CD4-positive, alpha-beta T cell treated with Interleukin-15 for 4 hours (primary cell): ENCODE data around the gene MDH1B.
A peak's percentile ranks its signal among the peaks of the same experiment; 100 is the strongest.
"Not testable (repeated sequence)": the region's sequence is repeated elsewhere in the genome, so short reads cannot be mapped to it uniquely, and the experiment has no call there.

Source experiments
- DNase-seq: peaks from one replicate; pipeline ENCODE4 v3.0.0-alpha.2; 2020; ENCODE audit warnings: low spot score

MDH1B gene

DNA sequence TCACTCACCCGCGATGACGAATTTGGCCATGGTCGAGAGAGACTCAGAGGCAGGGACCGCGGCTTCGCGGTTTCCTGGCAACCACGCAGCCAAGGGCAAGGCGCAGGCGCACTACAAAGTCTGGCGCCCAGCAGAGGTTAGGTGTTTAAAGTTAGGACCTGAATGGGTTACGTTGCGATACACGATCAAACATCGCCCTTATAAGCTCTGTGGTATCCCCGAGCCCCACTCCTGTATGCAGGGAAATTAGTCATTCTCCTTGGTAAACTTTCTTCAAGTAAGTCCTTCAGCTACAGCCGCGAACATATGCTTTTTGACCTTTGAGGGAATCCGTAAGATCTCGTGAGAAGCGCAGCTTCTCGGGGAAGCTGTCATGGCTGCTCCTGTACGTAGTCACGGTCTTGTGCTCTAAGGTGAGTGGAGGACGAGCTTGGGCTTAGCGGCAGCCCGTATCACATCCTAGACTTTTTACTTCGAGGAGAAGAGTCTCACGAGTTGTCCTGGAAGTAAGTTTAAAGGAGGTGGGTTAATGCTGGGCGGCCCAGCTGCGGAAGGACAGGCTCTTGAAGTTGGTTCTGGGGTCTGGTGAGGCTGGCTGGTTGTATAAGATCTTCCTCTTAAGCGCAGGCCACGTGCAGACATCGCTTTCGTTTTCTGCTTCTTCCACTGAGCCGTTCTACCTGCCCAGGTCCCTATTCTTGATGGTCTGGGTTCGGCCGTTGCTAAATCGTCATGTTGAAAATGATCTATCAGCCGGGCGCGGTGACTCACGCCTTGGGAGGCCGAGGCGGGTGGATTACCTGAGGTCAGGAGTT is at the start of gene MDH1B, which contains the start of gene FASTKD2:
Gene MDH1B (minus strand): TSS at position 87 of the 815 bp plus-strand sequence. CDS start 57 bp downstream, at position 30.
Gene FASTKD2 (plus strand): TSS at position 365 of the 815 bp plus-strand sequence. CDS start 1,088 bp downstream, outside the sequence.
- DNase-seq, result peak; percentile 92

DNA sequence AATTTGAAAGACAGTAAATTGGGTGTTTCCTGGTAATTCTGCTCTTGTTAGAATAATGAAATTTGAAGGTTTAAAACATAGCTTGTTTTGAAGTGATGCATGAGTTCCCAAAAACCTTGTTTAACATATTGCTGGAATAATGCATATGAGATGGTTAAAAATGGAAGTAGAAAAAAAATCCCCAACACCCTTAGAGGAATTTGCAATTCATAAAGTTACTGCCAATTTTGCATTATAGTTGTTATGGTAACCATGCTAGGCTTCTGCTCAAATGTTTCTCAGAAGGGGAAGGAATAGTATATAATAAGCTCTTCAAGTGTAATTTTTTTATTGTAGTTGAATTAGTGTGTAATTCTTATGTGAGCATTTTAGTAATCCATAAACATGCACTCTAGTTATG is 49.4 kb upstream of the MDH1B start:
- DNase-seq, result no peak

GRCh38 chr2:206812471-206812870 is 47.3 kb upstream of the MDH1B start:
- DNase-seq, result not testable (repeated sequence)

- not testable (repeated sequence) for DNase-seq
These were observed 42.5 kb upstream of the MDH1B start for GRCh38 chr2:206807624-206808023.

GRCh38 chr2:206805887-206806607 is 40.9 kb upstream of the MDH1B start:
- no peak for DNase-seq

GRCh38 chr2:206804326-206804725 is 39.2 kb upstream of the MDH1B start:
- no peak for DNase-seq

DNA sequence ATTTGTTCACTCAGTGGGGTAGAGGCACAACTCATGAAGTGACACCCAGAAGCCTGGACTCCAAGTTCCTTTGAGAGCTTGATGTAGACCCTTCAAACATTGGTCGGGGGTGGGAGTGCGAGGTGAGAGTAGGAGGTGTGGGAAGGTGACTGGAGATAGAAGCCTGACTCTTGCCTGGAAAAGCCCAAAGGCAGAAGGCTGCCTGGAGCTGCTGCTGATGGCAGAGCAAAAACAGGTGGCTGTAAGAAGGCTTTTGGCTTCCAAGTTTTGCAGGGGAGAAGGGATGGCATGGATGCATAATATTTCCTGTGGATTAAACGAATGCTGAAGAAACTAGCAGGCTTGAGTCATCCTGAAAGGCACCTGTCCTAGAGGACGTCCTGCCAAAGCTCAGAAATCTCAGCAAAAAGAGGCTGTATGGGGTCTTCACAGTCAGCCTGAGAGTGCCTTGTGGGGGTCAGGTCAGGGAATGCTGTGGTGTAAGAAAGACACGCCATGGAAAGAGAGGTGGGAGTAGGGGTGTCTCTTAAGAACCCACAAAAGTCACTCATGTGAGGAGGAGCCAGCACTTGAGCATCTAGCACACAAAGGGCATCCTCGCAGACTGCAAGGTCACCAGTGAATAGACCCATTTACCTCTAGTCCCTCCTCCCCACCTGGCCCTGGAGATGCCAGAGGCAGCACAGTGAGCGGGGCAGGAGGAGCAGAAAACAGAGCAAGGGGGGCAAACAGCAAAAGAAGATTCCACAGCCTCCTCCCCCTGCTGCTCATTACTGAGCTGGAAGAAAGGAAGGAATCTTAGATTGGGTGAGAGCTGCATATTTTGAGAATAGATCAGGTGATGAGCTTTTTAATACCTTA is 37.8 kb upstream of the MDH1B start:
- DNase-seq, result no peak

DNA sequence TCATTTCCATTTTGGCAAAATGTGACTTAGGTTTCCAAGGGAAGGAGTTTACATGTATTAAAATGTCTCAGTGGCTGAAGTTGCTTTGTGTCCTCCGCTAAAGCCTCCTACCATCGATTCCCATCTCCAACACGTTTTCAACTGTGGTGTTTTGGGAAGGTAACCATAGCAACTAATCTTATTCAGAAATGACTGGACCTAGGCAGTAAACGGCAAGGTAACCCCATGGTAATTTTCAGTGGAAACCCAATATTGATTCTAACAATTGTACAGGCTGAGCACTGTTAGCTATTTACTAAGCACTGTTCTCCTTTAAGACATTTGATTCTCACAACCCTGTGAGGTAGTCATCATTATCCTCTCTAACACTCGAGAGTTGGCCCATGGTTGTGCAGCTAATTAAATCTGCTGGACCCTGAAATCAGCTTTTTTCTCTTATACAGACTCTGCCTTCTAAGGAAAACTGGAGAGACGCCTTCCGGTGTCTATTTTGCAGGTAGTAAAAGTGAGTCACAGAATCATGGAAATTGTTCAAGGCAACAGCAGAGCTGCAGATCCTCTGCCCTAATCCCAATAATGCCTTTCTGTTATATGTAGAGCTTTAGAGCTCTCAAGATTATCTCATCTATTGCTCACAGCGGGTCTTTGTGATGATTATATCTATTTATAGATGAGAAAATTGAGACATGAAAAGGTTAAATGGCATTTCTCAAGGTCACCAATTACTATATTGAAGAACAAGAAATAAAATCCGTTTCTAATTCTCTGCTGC is 36.5 kb upstream of the MDH1B start:
- DNase-seq, result no peak

GRCh38 chr2:206800506-206801417 is 35.6 kb upstream of the MDH1B start:
- DNase-seq, result peak; percentile 49

GRCh38 chr2:206799083-206799482 is 34.0 kb upstream of the MDH1B start:
- no peak for DNase-seq

DNA sequence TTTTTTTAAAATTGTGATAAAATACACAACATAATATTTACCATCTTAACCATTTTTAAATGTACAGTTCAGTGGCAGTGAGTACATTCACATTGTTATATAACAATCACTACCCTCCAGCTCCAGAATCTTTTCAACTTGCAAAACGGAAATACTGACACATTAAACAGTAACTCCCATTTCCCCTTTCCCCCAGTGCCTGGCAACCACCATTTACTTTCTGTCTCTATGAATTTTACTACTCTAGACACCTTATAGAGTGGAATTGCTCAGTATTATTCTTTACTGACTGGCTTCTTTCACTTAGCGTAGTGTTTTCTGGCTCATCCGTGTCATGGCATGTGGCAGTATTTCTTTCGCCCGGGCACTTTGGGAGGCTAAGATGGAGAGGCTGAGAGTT is 32.9 kb upstream of the MDH1B start:
- DNase-seq, result peak; percentile 6

- DNase-seq, result no peak
These were observed 32.2 kb upstream of the MDH1B start for GRCh38 chr2:206797376-206797775.

DNA sequence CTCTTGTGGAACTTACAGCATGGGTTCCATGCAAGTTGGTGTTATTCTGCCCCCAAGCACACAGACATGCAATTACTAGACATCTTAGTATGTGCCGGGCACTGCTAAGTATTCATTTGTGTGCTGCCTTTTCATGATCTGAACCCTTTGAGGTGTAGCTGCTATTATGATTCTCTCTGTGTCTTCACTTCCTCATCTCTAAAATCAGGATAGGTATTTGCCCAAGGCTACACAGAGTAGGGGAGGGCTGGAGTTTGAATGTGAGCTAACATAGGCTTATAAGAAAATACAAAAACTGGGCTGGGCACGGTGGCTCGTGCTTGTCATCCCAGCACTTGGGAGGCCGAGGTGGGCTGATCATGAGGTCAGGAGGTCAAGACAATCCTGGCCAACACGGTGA is 27.5 kb upstream of the MDH1B start:
- DNase-seq, result no peak

- no peak for DNase-seq
These were observed 25.3 kb upstream of the MDH1B start for GRCh38 chr2:206790311-206790935.

DNA sequence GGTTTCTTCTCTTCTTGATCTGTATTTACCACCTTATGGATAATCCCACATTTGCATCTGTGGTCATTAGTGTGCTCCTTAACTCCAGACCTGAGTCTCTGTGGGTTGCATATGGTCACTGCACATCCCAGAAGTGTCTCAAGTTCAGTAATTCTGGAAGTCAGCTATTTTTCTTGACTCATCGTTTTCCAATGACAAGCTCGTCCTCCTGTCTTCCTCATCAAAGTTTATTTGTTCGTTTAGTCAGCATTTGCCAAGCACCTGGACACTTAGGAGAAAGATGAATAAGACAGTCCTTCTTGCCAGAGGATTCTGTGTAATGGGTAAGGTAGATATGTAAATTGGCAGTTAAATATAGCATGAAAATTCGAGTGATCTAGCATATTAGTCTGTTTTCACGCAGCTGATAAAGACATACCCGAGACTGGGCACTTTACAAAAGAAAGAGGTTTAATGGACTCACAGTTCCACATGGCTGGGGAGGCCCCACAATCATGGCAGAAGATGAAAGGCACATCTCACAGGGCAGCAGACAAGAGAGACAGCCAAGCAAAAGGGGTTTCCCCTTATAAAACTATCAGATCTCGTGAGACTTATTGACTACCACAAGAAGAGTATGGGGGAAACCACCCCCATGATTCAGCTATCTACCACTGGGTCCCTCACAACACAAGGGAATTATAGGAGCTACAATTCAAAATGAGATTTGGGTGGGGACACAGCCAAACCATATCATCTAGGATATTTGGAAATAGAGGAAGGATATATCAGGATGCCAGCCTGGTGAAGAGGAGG is 19.6 kb upstream of the MDH1B start:
- no peak for DNase-seq

DNA sequence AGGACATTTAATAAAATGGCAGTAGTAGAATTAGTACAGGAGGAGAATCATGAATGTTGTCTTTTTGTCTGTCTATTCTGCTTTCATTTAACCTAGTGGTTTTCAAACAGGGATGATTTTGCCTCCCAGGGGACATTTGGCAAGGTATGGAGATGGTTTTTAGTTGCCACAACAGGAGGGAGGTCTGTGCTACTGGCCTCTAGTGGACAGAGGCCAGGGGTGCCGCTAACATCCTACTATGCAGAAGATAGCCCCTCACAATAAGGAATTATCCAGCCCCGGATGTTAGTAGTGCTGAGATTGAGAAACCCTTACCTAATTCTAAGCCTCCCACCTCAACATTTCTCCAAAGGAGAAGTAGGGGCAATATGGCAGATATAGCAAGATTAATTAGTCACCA is 18.6 kb upstream of the MDH1B start:
- DNase-seq, result no peak

- no peak for DNase-seq
These were observed 15.5 kb upstream of the MDH1B start for GRCh38 chr2:206780671-206781070.

DNA sequence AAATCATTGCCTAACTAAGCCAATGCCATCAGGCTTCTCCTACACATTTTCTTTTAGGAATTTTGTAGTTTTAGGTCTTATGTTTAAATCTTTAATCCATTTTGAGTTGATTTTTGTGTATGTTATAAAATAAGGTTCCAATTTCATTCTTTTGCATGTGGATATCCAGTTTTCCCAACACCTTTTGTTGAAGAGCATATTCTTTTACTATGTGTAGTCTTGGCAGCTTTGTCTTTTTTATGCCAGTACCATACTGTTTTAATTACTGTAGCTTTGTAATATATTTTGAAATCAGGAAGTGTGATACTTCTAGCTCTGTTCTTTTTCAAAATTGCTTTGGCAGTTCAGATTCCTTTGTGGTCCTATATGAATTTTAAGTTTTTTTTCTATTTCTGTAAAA is 11.3 kb upstream of the MDH1B start:
- no peak for DNase-seq

GRCh38 chr2:206774871-206775270 is 9.7 kb upstream of the MDH1B start:
- DNase-seq, result no peak
